ENCODE results near the gene YRDC. TPM values are rescaled to one million over a fixed set of nuclear protein-coding genes. Genes with fewer than 3 reads are reported as not detected.
A peak's percentile ranks its signal among the peaks of the same experiment; 100 is the strongest.

The YRDC gene
- total and polyA plus RNA-seq, 9 of the 15 experiments (the other 6 are each of a cell fraction or from before 2014, with no cell fraction given), result 11.1 to 58.5 (median 49.8) TPM

DNA sequence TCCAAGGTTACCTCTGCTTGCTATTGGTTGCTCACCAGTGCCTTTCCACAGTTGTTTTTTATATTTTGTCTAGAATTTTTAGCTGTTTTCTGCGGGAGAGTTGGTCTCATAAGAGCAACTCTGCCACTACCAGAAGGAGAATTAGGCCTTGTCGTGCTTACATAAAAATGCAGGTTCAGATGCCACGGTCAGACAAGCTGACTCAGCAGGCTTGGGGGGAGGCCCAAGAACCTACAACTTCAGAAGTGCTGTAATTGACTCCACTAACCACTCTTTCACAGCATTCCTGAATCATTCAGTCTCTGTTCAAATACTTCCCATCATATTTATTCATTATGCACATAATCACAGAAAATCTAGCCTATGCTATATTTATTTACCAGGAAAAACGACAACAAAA is 23.1 kb upstream of the YRDC start:
- FAIRE-seq, result no peak
- Histone ChIP-seq H3K9me1 (ENCODE audit: control insufficient read depth, insufficient read depth, low read length) (no peaks in the 10 kb centered on the region), H3K4me2 (ENCODE audit: insufficient read depth, low read length) (no peak overlapping the region), H3K9ac (ENCODE audit: insufficient read depth in 1 of 2, low read depth in 2 of 2, low read length in 2 of 2) (no peak overlapping the region), H3K27me3 (ENCODE audit: control insufficient read depth in 2 of 2, insufficient read depth in 2 of 2, low read length in 2 of 2) (no peaks in the 10 kb centered on the region), H3K4me3 (no peak overlapping the region), H3K9me3 (replicated peaks; ENCODE audit: control insufficient read depth, insufficient read depth, low read depth, low read length) (no peaks in the 10 kb centered on the region), H4K20me1 (replicated peaks; ENCODE audit: control insufficient read depth, insufficient read depth, low read length) (no peaks in the 10 kb centered on the region), H3K36me3 (ENCODE audit: control insufficient read depth, insufficient read depth, low read length) (peaks cover 74% of the 10 kb centered on the region), H3K79me2 (ENCODE audit: control insufficient read depth, insufficient read depth, low read length) (no peaks in the 10 kb centered on the region), H3K27ac (ENCODE audit: extremely low read depth, low read depth, low read length) (no peak overlapping the region), H3K4me1 (replicated peaks in 1 of 2; ENCODE audit: control insufficient read depth in 2 of 2, insufficient read depth in 2 of 2, low read length in 2 of 2) (no peaks in the 10 kb centered on the region), H2AFZ (ENCODE audit: low read depth, low read length) (no peak overlapping the region)
- POLR2A ChIA-PET, result no interaction called here
- CTCF ChIA-PET (ENCODE audit: low intra/inter-chr PET ratio), result no interaction called here
- intact Hi-C loops (cut with micrococcal nuclease), result no loop called here
- in situ Hi-C loops (cut with MboI), result no loop called here
- no peak for DNase-seq (ENCODE audit: extremely low read depth in 1 of 4, low spot score in 3 of 4)
- no TSS peak for BruUV-seq (replicated peaks)
- WGBS (ENCODE audit: insufficient coverage, low coverage, missing lambda C conversion rate), result 88% methylated on average over 4 of the region's 4 CpGs
- ATAC-seq, result no peak
- TF ChIP-seq C11orf30 (IDR thresholded peaks at IDR 0.05; ENCODE audit: low read depth) (peak; percentile 63), ZNF316 (IDR thresholded peaks at IDR 0.05) (peak; percentile 72), MAFF (IDR thresholded peaks at IDR 0.05; ENCODE audit: low read length) (0 out of 2 replicates have a peak, but pooled peaks have one; percentile 23), MAFG (tag; conservative IDR thresholded peaks at IDR 0.05) (peak; percentile 40), MAFK (IDR thresholded peaks at IDR 0.05; ENCODE audit: low read length) (peak; percentile 26; the same call in 1 of the 2 replicates)
- TF ChIP-seq, protein P1, sequence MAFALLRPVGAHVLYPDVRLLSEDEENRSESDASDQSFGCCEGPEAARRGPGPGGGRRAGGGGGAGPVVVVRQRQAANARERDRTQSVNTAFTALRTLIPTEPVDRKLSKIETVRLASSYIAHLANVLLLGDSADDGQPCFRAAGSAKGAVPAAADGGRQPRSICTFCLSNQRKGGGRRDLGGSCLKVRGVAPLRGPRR (CRISPR knock-in tag; IDR thresholded peaks at IDR 0.05), result no peak
